ACHN (cell line): Measurements from ENCODE around the gene FAM200A.
"Not testable (repeated sequence)": the region's sequence is repeated elsewhere in the genome, so short reads cannot be mapped to it uniquely, and the experiment has no call there.

Experiments used
- DNase-seq: peaks from one replicate; pipeline ENCODE4 v3.0.0-alpha.2; 2015
- in situ Hi-C: cut with HindIII; loops from 2 replicates; pipeline ENCODE4 v1.10.0; 2017; ENCODE audit warnings: low sequenced_read_pairs, low pct_ligation_motif_present, low pct_unique_long_range_greater_than_20kb

Gene FAM200A

DNA sequence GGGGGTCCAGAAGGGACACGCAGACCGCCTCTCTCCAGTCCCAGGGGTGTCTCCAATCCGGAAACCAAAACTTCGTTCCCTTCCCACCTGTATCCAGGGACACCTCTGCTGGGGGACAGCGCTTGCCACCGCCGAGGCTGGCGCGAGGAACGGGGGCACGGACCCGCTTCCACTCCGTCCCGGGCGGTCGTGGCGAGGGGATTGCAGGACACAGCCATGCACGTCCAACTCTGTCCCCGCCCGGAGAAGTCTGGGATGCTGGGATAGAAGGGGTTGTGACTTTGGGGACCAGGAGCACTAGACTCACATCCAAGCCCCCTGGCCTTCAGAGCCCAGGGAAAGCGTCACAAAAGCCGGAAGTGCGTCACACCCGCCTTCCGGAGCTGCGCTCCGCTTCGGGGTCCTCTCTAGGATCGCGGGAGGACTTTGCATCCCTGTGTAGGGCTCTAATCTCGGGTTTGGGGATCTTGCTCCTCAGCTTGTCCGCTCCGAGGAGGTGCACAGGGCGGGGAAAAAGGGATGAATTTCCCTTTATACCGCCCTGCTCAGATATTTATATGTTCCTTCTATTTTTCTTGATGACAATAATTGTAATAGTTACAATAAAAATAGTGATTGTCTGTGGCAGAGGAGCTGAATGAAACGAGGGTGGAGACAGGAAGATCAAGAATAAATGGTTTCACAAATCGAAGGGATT is at the start of gene FAM200A:
TSS of gene FAM200A (minus strand) at position 348 of the 697 bp plus-strand sequence. CDS start 3,707 bp downstream, outside the sequence.
- in situ Hi-C loops = no loop called here
- DNase-seq = peak; percentile 94

DNA sequence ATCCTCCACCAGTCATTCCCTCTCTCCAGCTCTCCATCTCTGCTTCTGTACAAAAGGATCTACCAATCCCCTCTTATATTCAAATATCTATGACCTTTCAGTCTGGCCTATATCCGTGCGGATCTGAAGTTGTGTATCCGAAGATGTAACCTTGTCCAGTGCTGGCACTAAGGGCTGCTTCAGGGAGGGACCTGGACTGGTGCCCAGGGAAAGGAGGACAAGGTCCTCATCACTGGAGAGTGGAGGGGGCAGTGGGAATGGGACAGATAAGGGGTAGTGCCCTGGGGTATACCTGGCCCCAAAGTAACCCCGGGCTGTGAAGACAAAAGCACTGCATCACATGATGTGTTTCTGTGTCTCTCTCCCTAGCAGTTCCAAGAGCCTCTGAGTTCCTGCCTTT is 47.9 kb upstream of the FAM200A start:
- in situ Hi-C loops = no loop called here
- DNase-seq = no peak

DNA sequence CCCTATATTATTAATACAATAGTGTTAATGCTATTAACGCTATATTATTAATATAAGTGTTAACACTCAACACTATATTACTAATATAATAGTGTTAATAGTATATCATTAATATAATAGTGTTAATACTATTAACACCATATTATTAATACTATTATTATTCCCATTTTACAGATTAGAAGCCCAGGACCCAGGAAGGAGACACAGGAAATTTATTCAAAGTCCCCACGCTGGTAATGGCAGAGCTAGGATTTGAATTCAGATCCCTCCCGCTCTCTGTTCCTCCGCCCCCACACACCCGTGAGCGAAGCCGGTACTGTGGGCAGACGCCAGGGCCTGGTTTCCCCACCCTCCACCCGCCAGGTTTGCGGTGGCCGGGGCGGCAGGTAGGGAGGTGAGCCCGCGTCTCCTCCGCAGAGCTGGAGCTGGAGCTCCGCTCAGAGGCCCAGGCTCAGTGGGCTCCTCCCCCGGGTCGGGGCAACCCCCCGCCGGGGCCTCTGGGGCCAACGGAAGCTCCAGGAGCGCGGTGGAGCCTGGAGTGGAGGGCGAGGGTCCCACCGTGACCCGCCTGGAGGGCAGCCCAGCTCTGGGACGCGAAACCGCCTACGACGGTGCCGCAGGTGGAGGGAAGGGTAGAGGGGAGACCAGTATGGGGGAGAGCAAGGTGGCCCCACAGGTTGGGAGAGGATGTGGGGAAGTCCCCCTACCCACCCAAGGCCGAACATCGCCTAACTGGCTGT is 46.0 kb upstream of the FAM200A start, which contains the start of gene TMEM225B:
TSS of gene TMEM225B (plus strand) at position 506 of the 740 bp plus-strand sequence. CDS start 6,122 bp downstream, outside the sequence.
- in situ Hi-C loops = no loop called here

DNA sequence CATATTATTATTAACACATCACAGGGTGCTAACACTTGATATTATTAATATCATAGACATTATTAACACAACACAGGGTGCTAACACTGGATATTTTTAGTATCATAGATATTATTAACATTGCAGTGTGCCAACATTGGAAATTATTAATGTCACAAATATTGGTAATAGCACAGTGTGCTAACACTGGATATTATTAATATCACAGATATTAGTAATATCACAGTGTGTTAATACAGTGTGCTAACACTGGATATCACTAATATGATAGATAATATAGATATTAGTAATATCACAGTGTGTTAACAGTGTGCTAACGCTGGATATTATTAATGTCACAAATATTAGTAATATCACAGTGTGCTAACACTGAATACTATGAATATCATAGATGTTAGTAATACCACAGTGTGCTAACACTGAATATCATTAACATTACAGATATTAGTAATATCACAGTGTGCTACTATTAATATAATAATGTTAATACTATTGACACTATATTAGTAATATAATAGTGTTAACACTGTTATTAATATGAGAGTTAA is 44.6 kb upstream of the FAM200A start:
- DNase-seq = no peak
- in situ Hi-C loops = no loop called here

More for the DNA sequence above, 46.0 kb upstream of the FAM200A start, which contains the start of gene TMEM225B:
- no peak for DNase-seq

DNA sequence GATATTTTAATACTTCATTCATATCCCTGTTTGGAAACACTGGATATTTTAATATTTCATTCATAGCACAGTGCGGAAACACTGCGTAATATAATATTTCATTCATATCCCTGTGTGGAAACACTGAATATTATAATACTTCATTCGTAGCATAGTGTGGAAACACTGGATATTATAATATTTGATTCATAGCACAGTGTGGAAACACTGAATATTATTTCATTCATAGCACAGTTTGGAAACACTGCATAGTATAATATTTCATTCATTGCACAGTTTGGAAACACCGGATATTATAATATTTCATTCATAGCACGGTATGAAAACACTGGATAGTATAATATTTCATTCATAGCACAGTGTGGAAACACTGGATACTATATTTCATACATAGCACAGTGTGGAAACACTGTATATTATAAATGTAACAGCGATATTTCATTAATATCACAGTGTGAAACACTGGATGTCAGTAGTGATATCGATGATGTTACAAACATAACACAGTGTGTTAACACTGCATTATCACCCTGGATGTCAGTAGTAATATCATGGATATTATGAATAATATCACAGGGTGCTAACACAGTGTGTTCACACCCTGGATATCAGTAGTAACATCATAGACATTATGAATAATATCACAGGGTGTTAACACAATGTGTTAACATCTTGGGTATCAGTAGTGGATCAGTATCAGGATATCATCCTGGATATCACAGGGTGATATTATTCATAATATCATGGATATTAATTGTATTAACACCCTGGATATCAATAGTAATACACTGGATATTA is 43.2 kb upstream of the FAM200A start:
- no peak for DNase-seq
- in situ Hi-C loops = no loop called here

DNA sequence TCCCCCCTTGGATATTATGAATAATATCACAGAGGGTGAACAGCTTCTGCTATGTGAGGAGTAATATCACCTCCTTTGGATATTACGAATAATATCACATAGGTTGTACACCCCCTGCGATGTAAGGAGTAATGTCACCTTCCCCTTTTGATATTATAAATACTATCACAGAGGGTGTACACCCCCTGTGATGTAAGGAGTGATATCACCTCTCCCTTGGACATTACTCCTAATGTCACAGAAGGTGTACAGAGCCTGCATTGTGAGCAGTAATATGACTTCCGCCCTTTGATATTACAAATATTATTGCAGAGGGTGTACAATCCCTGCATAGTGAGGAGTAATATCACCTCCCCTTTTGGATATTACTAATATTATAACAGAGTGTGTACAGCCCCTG is 37.0 kb upstream of the FAM200A start:
- in situ Hi-C loops = no loop called here
- DNase-seq = no peak

DNA sequence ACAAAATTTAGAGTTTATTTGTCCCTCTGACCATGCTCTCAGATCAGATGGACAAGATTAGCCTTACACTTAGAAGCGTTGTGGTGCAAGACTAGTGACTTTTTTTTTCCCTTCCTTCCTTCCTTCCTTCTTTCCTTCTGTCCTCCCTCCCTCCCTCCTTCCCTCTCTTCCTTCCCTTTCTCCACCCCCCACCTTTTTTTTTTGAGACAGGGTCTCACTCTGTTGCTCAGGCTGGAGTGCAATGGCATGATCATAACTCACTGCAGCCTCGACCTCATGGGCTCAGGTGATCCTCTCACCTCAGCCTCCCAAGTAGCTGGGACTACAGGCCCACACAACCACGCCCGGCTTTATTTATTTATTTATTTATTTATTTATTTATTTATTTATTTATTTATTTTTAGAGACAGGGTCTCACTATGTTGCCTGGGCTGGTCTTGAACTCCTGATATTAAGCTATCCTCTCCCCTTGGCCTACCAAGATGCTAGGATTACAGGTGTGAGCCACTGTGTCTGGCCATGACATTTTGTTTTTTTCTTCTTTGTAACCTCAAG is 28.9 kb upstream of the FAM200A start:
- in situ Hi-C loops, DNase-seq: not testable (repeated sequence)

DNA sequence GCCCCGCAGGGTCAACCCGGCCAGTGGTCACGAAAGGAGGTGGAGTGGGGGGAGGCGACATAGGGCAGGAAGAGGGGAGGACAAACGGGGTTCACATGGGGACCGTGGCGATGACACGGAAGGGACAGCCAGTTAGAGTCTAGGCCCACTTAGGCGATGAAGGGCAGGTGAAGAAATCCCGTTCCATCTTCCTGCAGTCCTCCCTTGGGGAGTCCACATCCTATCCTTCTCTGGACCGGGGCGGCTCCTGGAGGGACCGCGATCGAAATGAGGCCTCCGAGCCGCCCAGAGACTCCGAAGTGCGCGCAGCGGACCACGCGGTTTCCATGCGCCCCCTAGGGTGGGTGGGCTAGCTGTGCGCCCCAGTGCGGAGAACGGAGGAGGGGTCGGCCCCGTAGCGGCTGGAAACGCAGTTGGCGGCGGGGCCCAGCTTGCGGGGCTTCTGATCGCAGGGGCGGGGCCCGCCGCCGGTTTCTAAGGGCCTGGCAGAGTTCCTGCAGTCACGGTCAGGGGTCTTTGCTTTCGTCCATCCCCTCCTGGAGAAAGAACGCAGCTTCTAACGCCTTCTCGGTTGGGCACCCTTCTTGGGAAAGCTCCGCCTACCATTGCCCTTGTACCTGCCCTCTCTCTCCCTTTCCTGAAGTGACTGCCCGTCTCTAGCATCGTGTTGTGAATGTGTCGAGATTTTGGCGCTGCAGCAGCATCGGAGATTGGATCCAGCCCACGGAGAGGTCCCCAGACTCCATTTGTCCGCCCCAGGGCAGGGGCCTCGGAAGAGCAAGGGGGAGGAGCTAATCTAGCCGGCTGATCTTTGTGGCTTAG is 28.3 kb upstream of the FAM200A start:
- peak; percentile 30 for DNase-seq
- in situ Hi-C loops = no loop called here

DNA sequence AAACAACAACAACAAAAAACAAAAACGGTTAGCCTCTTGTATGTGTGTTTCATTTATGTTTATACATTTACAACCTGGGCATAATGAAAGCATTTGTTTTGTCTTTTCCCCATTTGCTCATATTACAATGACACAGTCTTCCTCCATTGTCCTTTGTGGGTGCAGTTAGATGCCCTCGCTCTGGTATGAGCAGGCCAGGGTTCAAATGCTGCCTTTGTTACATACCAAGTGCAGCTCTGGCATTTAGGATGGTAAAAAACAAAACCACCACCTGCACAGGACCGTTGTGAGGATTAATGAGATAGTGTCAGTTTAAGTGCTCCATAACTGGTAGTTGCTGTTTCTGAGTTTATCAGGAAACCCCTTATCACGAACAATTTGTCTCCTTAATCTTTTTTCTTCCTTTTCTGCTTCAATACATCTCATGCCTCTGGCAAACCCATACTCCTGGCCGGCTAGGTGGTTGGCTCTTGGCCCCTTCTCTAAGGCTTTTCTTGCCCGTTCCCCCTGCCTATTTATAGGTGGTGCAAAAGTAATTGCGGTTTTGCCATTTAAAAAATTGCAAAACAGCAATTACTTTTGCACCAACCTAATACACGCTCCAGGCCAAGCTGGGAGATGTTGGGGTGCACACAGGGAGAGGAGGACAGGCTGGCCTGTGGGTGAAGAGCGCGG is 27.5 kb upstream of the FAM200A start:
- in situ Hi-C loops = no loop called here
- no peak for DNase-seq

DNA sequence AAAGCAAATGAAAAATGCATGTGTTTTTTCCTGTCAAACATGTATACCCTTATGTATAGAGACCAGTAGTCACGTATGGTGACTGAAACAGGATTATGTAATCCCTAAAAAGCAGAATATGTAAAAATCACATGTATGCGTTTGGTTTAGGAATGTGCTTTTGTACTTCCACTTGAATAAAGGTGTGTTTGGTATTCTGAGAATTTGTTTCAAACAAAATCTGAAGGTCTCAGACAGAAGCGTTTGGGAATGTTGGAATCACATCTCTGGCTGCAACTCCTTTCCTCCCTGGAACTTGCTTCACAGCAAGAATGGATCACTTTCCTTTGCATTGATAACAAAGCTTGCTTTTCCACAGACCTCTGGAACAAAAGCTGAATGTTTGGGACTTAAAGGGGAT is 24.3 kb upstream of the FAM200A start:
- in situ Hi-C loops = no loop called here
- DNase-seq = no peak

DNA sequence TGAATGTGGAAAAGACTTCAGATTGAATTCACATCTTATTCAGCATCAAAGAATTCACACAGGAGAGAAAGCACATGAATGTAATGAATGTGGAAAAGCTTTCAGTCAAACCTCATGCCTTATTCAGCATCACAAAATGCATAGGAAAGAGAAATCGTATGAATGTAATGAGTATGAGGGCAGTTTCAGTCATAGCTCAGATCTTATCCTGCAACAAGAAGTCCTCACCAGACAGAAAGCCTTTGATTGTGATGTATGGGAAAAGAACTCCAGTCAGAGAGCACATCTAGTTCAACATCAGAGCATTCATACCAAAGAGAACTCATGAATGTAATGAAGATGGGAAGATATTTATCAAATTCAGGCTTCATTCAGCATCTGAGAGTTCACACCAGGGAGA is 21.3 kb upstream of the FAM200A start:
- no peak for DNase-seq
- in situ Hi-C loops = no loop called here

DNA sequence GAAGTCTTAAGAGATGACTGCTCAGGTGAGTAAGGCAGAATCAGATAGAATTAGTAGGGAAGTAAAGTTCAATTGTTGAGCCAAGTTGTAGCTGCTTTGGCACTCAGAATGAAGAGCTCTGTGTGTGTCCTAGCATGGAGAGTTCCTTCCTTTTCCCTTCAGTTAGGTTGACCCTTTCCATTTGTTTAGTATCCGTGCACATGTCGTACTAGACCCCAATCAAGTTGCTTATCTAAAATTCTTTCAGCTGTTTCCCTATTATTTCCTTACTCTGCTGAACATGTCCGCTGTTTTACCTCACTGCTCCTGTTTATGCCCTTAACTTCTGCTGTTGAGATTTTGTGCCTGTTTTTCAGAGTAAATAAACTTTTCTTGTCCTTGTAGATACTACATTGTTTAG is 19.9 kb upstream of the FAM200A start:
- in situ Hi-C loops = no loop called here
- no peak for DNase-seq

DNA sequence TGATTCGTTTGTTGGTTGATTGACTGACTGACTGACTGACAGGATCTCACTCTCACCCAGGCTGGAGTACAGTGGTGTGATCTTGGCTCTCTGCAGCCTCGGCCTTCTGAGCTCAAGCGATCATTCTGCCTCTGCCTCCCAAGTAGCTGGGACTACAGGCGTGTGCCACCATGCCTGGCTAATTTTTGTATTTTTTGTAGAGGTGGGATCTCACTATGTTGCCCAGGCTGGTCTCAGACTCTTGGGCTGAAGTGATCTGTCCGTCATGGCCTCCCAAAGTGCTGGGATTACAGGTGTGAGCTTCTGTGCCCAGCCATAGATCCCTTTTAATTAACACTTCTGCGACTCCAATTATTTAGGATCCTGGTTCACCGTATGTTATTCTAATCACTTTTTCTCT is 16.9 kb upstream of the FAM200A start:
- DNase-seq, in situ Hi-C loops: not testable (repeated sequence)

DNA sequence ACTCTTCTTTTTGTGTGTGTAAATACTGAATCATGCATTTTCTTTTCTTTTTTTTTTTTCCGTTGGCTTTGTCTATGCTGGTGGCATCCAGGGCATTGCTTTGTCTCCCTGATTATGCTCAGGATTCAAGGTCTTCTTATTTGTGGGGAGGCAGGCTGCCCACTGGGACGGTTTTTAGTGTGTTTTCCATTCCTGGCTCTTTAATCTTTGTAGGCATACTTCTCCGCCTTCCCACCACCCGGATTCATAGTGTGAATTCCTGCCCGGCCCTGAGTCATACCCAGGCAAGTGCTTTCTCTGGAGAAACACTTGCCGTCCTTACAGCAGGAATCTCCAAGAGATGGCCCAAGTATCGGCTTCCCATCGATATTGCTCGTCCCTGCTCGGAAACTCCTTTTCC is 11.7 kb upstream of the FAM200A start:
- DNase-seq = peak; percentile 90
- in situ Hi-C loops = no loop called here

DNA sequence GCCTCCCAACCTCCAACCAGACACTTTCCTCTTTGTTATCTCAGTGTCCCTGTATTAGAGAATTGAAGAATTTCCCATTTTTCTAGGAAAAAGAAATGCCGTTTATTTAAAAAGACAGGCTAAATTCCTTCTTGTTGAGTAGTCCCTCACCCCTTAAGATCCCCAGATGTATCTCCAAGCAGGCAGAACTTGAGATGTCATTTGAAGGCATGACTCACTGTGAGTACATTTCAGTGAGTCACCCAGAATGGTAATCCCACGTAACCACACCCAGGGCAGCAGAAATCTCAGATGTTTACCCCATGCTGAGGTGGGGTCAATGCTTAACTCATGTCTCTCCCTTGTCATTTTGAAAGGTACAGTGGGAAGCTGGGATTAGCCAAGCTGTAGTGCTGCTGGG is 10.9 kb upstream of the FAM200A start:
- peak; percentile 100 for DNase-seq
- in situ Hi-C loops = no loop called here

DNA sequence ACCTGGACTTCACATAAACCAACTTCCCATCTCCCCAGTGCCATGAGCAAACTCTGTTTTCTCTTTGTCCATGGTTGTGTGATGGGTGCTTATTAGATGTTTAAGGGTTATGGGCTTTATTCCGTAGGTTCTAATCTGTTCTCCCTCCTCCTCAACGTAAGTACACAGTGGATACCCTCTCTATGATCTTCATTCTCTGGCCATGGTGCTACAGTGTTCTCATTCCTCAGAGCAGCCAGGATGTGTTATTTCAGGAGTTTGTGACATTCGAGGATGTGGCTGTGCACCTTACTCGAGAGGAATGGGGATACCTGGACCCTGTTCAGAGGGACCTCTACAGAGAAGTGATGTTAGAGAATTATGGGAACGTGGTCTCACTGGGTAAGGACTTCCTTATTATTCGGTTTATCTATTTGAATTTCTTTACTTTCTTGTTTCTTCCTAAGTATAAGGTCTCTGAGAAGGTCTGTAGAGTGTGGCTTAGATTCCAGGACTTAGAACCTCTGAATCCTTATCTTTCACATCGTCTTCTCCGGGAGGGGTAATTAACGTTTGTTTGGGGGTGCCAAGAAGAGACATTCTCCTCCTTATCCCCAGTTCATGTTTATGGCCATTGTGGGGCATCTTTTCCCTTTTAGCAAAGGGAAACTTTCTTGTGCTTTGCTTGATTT is 10.3 kb upstream of the FAM200A start:
- in situ Hi-C loops = no loop called here
- peak; percentile 36 for DNase-seq

DNA sequence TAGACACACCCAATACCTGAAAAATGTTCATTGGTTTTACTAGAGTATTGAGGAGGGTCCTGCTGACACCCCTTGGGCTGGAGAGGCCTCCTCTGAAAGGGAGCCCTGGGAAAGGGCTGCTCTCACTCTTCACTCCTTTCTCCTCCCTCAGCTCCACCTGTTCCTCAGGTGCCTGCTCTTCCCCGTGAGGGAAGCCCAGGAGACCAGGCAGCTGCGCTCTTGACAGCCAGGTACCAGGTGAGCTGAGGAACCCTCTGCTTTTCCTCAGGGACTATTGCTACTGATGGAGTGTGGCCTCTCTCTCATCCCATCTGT is 9.8 kb upstream of the FAM200A start:
- in situ Hi-C loops = no loop called here
- DNase-seq = no peak
